NCI-H1436 (cell line): ENCODE data around the gene NUDT8.
"Not testable (repeated sequence)": the region's sequence is repeated elsewhere in the genome, so short reads cannot be mapped to it uniquely, and the experiment has no call there.

ENCODE experiments used
- DNase-seq: peaks from one replicate; lab custom pipeline; 2025; lab: John Stamatoyannopoulos, UW

Gene NUDT8

DNA sequence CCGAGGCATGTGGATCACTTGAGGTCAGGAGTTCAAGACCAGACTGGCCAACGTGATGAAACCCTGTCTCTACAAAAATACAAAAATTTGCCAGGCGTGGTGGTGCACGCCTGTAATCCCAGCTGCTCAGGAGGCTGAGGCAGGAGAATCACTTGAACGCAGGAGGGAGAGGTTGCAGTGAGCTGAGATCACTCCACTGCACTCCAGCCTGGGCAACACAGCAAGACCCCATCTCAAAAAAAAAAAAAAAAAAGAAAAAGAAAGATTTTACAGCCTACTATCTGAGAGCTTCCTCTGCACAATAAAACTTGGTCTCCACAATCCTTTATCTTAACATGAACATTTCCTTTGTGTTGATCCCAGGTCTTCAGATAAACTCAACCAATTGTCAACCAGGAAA lies 31.0 kb upstream of the NUDT8 start:
- DNase-seq = not testable (repeated sequence)

- DNase-seq = not testable (repeated sequence)
Observed at GRCh38 chr11:67659651-67660165, 30.0 kb upstream of the NUDT8 start.

- no peak for DNase-seq
Observed at GRCh38 chr11:67657300-67657699, 27.6 kb upstream of the NUDT8 start.

- no peak for DNase-seq
Observed at GRCh38 chr11:67656278-67656922, 26.7 kb upstream of the NUDT8 start.

GRCh38 chr11:67654225-67654624 lies 24.5 kb upstream of the NUDT8 start:
- DNase-seq = no peak

DNA sequence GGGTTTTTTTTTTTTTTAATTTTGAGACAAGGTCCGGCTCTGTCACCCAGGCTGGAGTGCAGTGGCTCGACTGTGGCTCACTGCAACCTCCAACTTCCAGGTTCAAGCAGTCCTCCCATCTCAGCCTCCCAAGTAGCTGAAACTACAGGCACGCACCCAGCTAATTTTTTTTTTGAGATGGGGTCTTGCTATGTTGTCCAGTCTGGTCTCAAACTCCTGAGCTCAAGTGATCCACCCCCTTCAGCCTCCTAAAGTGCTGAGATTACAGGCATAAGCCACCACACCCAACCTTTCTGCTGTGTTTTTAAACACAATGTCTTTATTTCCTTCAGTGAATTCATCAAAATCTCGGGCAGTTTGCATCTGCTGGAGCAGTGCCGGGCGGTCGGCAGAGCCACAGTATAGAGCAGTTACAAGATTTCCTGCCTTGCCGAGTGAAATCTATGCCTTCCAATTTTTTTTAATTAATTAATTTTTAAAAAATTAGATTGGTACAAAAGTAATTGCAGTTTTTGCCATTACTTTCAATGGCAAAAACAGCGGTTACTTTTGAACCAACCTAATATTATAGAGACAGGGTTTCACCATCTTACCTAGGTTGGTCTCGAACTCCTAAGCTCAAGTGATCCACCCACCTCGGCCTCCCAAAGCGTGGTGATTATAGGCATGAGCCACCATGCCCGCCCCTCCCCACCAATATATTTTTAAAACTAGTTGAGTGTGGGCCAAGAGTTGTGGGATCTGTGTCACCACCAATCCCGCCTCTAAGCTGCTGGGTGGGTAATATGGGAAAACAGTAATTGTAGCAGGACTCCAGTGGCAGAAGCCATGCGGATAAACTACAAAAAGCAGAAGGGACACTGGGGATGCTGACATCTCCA lies 23.5 kb upstream of the NUDT8 start:
- DNase-seq = no peak

- DNase-seq = no peak
Observed at GRCh38 chr11:67651976-67652781, 22.4 kb upstream of the NUDT8 start.

- DNase-seq = no peak
Observed at GRCh38 chr11:67649634-67650510, 20.1 kb upstream of the NUDT8 start.

- no peak for DNase-seq
Observed at GRCh38 chr11:67648796-67649613, 19.3 kb upstream of the NUDT8 start.

GRCh38 chr11:67648140-67648795 lies 18.5 kb upstream of the NUDT8 start:
- peak; percentile 53 for DNase-seq

- no peak for DNase-seq
Observed at GRCh38 chr11:67647471-67647870, 17.7 kb upstream of the NUDT8 start.

- DNase-seq = no peak
Observed at GRCh38 chr11:67646535-67647336, 17.0 kb upstream of the NUDT8 start.

- no peak for DNase-seq
Observed at GRCh38 chr11:67645521-67646461, 16.1 kb upstream of the NUDT8 start.

DNA sequence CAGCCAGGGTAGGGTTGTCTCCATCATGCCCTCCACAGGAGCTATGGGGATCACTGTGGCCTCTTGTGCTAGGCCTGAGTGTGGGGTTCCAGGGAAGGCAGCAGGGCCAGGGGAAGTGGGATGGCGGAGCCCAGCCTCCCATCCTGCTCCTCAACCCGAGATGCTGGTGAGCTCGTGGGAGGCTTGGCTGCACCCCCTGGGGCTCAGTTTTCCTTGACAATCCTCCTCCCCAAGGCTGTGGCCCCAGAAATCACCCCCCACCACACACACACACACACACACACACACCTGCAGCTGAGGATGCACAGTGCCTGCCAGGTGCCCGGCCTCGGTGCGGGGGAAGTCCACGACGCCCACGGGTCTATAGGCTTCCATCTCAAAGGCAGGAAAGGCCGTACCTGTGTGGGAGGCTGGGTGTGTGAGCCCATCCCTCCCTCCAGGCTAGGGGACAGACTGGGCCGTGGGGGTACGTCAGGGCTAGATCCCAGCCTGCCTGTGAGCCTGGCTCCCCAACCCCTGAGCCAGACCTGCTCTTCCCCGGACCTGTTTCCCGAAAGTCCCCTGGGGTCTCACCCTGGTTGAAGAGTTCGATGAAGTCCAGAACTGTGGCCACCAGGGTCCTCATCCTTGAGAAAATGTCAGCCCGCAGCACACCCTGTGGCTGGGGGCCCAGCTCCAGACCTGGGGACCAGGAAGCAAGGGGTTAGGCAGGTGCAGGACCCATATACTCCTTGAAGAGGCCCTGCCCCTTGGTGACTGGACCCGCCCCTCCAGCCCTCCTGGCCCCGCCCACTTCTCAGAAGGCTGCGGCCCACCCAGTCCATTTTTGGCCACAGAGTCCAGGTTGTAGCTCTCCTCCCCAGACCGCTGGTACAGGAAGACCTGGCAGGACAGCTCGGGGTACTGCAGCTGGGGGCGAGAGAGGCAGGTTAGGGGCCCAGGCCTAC lies 15.0 kb upstream of the NUDT8 start:
- DNase-seq = no peak

- DNase-seq = no peak
Observed at GRCh38 chr11:67644042-67644441, 14.3 kb upstream of the NUDT8 start.

DNA sequence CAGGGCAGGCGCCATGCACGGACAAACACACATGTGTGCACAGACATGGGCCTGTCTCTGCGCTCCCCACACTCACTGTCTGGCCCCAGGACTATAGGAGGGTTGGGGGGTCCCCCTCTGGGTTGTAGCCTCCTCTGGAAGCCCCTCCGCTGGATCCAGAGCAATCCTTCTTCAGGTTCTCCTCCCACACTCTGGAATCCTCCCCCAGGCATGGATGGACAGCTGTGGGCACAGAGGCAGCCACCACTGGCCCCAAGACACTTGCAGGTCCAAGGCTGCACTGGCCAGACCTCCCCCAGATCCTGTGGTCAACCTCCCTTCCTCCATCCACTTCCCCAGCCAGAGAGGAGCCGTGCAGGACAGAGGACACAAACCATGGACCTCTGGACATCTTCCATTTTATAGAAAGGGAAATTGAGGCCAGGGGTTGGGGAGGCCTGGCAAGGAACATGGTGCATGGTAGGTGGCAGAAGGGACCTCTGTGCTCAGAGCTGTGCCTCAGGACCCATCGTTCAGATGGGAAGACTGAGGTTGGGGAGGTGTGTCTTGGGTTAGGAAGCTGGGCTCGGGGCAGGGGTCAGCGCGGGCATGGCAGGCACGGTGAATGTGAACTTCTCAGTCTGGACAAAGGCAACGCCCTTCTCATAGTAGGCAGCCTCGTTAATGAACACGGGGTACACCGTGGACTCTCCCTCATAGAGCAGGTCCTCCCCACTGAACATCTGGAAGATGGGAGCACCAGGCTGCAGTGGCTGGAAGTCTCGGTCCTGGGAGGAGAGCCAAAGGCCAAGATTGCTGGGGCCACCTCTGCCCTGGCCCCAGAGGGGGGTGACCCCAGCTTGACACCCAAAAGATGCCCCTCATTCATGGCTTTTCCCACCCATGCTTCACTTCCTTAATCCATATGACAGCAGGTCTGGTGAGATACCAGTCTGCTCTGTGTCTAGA lies 12.7 kb upstream of the NUDT8 start:
- no peak for DNase-seq
